NCI-H226 (cell line): ENCODE data around the gene CARMIL1.
A peak's percentile ranks its signal among the peaks of the same experiment; 100 is the strongest.

Source experiments
- DNase-seq: peaks from one replicate; pipeline ENCODE4 v3.0.0-alpha.2; 2015

Gene CARMIL1

DNA sequence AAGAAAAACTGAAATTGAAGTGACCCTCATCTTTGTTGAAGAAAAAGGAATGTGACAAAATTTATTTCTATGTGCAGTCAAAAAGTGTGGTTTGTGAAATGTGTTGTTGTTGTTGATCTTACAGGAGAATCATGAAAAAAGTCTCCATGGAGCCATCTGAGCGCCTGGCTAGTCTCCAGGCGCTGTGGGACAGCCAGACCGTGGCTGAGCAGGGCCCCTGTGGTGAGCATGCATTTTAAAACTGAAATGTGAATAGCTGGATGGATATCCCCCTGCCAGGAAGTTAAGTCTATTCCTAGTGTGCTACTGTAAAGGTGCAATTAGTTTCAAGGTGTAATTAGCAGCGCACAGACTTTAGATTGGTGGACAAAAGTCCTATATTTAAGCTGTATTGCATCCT, 170.6 kb downstream of the CARMIL1 start:
- DNase-seq = no peak

DNA sequence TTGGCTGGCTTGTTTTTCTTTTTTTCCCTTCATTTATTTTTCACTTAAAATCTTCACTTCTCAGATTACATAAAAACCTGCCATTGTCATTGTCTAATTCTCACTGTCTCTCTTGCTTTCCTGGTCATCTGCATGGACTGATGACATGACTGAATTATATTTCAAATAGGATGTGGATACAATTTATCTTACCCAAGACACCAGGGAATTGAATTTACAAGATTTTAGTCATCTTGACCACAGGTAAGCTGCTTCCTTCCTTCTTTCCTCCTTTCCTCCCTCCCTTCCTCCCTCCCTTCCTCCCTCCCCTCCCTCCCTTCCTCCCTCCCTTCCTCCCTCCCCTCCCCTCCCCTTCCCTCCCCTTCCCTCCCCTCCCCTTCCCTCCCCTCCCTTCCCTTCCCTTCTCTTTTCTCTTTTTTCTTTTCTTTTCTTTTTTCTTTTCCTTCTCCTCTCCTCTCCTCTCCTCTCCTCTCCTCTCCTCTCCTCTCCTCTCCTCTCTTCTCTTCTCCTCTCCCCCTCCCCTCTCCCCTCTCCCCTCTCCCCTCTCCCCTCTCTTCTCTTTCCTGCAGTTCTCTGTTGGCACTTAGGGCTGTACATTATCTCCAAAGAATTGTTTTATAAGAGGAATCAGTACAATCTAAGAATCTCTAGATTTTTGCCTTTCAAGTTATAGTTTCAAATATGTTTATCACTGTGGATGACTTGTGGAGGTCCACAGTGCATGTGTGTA, 171.5 kb downstream of the CARMIL1 start:
- DNase-seq = no peak

DNA sequence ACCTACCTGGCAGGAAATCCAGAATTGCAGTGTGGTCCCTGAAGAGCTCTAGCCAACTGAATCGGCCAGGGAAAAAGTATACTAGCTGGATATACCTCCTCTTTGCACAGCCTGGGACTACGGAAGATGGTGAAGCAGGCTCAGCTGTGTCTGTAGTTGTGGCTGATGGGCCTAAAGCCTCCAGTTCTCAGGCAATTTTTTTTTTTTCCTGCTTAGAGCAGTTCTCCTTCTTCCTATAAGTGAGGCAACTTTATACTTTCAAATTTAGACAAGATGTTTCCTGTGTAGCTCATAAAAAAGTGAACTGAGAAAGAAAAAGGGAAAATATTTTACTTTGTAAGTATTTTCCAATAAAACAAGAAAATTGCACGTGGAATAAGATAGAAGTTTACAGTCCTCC, 172.9 kb downstream of the CARMIL1 start:
- no peak for DNase-seq

DNA sequence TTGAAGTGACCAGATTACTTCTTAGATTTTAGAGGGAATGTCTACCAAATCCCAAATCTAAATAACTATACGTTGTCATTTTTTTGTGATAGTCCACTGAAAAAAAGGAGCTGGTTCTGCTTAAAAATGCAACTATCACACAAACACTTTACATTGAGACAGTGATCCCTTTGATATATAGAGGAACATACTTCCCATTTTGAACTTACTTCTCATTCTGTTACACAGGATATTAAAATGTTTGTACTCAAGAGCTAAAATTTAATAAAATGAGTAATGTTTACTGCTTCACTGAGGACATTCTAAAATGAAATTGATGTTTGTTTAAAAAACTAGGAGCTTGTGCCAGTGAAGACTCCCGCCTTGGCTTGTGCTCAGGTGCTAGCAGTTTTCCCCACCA, 174.1 kb downstream of the CARMIL1 start:
- no peak for DNase-seq

DNA sequence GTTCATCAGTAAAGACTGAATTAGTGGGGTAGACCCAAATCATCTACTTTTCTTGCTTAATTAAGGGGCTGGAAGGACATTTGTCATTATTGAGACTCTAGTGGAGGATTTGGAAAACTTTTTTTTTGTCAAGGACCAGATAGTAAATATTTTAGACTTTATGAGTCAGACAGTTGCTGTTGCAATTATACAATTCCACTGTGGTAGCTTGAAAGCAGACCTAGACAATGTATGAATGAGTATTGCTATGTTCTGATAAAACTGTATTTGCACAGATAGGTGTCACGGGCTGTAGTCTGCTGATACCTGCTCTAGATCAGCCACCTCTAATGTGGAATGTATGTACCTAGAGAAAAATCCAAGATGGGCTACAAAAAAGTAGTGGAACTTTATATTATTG, 175.0 kb downstream of the CARMIL1 start:
- DNase-seq = no peak

DNA sequence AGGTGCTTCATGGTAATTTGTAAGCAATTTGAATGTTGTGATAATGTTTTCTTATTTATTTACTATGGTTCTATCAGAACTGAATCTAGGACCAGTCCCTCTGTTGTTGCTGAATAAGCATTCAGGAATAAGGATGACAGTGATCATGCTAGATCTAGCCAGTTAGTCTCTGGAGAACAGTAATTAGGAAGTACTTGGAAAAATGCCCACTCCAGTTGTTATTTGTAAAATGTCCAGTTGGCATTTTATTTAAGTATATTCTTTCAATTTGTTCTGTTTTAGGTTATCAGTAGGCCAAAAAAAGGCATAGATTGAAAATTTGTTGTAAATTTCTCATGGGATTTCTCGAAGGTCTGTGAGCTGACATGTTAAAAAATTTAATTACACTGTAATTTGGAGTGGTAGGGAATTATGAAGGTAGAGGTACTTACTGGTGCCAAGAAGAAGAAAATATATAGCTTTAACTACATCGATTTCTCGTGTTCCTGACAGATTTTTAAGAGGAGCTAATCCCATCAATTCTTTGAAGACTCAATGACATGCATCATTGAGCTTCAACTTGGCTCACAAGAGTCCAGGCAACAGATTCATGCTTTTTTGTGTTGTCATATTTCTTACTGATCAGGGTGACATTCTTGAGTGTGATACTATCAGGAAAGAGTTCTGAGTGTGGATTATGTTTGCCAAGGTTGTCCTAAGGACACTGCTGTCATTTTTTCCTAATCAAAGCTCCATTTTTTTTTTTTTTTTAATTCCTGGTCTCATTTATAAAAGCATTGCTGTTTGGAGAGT, 177.3 kb downstream of the CARMIL1 start:
- DNase-seq = no peak

DNA sequence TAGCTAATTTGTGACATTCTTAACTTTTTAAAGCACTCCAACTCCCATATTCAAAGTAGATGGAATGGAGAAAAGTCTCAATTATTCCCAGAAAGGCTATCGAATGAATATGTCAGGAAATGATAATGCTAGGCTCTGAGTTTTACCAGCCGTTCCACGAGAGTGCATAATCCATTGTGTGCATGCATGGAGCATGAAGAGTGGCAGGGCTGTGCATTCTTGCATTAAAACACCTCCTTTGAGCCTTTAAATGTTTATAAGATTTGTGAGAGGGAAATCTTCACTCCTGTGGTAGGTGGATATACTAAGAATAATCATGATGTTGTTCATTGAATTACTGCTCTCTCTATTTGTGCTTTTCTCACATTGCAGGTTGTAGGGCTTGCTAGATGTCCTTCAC, 178.3 kb downstream of the CARMIL1 start:
- DNase-seq = no peak

DNA sequence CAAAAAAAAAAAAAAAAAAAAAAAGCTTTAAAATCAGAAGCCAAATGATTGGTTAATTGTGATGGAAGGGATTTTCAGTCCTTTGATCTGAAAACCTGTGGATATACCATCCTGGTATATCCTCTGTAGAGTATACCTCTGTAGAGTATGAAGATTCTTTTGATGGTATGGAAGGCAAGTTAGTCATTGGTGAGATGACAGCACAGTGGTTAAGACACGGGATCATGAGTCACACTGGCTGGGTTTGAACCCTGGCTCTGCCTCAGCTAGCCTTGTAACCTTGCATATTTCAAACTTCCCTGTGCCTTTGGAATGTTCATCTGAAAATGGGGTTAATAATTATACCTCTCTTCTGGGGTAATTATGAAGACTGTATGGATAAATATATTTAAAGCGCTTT, 179.3 kb downstream of the CARMIL1 start:
- peak; percentile 79 for DNase-seq

DNA sequence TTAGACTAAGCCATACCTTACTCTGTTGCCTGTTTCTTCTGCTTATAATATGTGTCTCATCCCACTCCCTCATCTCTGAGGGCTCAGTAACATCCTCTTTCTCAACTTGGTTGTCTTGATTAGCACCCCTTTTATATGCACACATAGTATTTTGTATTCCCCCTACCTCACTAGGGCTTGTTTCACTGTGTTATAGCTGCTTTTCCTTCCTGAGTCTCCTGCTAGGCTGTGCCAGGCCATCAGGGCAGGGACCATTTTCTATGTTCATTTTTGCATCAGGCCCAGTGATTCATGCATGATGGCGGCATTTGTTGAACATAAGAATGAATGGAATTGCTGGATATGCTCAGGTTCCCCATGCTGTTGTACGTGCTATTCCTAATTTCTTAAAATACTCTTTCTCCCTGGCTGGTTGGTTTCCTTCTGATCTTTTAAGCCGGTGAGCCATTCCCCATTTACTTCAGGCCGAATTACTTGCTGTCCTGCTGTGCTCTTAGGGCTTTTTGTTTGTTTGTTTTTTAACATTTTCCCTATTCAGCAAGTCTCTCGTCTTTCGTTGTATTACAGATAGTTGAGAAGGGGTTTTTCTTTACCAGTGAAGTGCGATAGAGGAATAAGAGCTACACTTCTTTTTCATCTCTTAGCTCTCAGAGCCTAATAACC, 183.2 kb downstream of the CARMIL1 start:
- DNase-seq = no peak

DNA sequence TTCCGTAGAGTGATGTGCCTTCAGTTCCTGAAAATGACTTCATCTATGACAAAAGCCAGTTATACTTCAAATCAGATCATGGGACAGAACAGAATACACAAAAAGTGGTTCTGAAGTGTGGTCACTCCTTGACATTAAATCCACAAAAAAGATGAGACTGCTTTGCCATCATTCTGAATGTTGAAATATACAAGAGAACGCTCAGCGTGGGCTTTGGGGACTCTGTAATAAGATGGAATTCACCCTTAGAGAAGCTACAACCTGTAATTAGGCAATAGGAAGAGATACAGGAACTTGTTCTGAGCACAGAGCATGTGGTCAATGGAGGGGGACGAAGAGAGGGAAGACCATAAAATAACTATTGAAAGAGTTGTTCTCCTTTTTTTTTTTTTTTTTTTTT, 184.3 kb downstream of the CARMIL1 start:
- no peak for DNase-seq

DNA sequence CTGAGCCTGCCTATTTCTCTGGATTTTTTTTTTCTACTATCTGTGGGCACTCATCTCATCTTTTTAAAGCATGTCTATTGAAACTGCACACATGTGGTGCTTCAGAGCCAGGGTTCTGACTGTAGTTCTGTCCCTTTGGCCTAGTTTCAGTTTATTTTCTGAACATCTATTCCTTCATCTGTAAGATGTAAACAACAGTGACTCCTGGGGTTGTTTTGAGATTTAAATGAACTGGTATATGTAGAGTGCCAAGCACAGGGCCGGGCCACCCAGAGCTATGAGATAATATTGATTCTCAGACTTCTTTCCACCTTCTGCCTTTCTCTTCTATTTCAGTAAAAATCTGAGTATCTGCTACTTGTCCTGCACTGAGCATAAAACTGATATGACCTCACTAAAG, 185.1 kb downstream of the CARMIL1 start:
- no peak for DNase-seq

DNA sequence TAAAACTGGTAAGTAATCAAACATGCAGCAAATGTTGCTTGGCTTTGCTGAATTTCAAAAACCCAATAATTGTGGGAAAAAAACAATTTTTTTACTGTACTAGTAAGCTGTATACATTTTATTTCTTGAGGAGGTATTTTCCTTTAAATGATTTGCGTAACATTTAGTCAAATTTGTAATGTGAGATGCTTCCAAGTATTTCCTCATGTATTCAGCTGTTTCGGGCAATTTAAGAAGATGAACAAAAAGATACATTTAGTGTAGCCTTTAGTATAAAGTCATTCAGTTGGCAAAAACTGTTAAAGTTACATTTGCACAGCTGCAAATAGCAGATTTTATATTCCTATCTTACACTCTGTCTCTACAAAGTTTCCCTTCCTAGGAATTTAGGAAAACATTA, 186.8 kb downstream of the CARMIL1 start:
- DNase-seq = no peak

DNA sequence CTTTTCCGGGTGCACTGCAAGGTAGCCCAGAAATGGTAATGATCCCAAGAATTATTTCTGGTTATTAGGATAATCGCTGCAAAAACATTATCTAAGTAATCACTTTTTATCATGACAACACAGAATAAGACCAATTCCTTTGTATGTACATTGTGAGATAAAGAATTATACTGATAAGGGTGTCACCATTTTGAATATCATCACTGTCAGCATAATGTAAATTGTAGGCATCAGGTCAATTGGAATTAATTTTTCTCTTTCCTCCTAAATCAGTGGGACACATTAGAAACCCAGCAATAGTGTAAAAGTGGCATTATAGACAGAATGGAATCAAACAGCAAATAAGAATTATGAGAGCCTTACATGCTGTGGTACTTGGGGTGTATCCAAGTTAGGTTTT, 189.7 kb downstream of the CARMIL1 start:
- DNase-seq = no peak

DNA sequence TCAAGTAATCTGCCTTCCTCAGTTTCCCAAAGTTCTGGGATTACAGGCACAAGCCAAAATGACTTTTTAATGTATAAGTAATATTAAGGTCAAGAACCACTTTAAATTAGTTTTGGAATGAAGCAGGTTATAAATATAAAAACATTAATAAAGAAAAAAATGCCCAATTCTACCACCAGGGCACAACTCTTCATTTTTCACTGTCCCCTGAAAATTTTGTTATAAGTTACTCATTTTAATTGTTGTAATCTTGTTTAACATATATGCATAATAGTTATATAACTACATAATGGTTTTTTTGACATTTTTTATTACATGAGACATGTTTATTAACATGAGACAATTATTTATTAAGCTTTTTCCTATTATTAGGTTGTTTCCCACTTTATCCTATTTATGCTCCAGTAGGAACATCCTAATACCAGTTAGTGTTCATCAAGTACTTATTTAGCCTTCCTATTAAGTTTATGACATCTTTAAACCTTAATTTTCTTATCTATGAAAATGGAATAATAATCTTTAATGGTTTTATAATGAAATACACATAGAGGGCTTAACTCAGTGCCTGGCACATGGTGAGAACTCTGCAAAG, 190.7 kb downstream of the CARMIL1 start:
- no peak for DNase-seq

DNA sequence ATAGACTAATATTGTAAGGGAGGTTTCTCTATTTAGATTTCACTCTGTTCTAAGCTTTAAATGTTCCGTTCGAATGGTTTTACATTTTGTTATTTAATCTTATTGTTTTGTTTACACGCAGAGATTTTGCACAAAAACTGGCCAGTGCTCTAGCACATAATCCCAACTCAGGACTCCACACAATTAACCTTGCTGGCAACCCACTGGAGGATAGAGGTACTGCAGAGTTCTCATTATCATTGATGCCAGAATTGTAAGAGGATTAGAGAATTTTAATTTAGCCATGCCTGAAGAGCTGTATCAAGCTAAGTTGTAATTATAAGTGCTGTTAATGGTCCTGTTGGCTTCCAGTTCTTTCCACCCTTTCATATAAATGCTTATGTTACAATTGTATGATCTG, 193.1 kb downstream of the CARMIL1 start:
- DNase-seq = no peak

DNA sequence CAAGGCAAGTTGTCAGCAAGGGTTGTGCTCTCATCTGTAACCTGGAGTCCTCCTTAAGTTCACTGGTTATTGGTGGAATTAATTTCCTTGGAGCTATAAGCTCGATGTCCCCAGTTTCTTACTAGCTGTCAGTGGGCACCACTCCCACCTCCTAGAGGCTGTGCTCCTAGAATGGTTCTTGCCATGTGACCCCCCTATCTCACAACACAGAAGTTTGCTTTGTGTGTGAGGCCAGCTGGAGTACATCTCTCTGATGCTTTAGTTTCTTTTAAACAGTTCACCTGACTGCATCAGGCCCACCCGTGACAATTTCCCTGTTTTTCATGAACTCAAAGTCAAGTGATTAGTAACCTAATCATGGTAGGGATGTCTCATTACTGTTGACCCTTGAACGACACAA, 193.7 kb downstream of the CARMIL1 start:
- DNase-seq = no peak

DNA sequence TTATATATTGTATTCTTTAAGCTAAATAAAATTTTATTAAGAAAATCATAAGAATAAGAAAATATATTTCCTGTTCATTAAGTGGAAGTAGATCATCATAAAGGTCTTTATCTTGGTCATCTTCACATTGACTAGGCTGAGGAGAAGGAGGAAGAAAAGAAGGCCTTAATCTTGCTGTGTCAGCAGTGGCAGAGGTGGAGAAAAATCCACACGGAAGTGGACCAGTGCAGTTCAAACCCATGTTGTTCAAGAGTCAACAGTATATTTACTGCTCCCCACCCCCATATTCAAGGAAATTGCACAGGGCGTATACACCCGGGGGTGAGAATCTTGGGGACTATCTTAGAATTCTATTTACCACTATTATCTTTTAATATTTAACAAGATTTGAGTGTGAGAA, 194.3 kb downstream of the CARMIL1 start:
- no peak for DNase-seq

DNA sequence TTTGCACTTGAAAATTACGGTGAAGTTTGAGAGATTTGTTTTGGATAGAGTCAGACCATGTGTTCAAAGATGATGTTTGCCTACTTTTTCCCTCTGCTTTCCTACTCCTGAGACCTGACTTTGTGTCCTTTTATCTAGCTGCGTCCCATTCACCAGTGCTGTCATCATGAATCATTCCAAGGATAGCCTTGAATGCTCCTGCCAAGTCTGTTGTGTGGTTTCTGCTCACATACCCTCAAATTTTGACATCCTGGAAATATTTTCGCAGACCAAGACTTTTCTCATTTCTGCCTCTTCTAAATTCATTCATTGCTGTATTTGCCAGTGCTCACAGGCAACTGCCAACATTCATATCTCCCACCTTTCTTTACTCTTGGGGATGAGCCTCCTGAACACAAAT, 197.0 kb downstream of the CARMIL1 start:
- DNase-seq = peak; percentile 52

DNA sequence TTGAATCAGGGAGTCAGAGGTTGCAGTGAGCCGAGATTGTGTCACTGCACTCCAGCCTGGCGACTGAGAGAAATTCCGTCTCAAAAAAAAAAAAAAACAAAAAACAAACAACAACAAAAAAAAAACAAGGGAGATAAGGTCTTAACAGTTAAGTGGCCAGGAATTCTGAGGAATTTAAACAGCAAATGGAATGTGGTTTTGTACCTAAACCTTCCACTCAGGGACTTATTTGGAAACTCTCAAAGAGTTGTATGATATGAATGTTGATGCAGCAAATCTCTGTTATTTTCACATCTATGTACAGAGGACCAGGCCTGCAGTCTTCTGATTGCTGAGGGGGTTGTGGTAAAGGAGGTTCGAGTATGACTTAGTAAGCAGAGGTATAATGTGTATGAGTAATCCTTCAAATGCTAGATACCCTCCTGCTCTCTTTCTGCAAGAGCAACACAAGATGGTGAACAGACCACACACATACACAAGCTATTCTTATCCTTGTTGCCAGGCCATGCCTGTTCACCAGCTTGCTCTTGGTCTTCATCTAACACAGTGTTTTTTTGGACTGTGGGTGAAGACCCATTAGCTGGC, 197.9 kb downstream of the CARMIL1 start:
- DNase-seq = peak; percentile 84

DNA sequence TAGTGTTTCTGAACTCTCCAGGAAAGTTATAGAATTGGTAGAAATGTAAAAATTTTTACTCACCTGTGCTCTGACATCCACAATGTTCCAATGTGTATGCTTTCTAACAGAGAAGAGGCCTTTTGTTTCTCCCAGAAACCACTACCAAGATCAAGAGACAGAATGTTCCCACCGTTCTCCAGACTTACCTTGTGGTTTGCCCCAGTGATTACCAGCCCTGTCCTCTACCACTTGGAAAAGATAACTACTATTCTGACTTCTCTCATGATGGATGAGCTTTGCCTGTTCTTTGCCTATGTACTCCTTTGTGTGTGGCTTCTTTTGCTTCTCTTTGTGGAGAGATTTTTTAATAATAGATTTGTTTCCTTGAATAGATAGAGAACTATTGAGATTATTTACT, 199.8 kb downstream of the CARMIL1 start:
- DNase-seq = no peak

DNA sequence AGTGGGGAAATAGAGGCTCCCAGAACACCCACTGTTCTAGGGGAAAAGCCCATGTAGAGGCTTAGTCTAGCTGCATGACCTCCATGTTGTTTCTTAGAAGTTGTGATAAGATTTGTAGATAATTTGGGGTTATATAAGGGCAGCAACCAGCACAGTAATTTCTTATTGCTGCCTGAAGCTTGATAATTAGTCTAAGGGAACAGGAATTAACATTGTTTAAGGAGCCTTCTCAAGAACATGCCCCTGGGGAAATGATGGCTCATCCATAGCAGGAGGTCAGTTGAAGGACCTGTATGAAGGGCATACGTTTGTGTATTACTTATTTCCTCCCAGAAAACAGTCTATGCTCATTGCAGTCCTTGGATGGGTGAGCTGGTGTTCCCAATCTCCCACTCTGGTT, 202.1 kb downstream of the CARMIL1 start:
- no peak for DNase-seq

DNA sequence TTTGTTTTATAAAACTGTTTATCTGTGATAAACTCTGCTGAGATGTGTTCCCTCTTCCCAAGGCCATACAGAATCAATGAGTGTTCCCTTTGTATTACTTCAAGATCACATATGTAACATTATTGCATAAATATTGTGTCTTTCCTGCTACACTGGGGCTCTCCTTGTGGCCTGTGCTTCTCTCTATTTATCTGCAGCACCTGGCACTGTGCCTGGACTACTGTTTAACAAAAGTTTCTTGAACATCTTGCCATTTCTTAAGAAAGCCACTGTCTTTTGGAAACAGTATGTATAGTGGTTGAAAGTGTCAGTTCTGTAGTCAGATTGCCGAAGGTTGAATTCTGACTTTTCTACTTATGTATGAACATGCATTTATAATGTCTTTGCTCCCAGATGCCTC, 203.8 kb downstream of the CARMIL1 start:
- DNase-seq = no peak

DNA sequence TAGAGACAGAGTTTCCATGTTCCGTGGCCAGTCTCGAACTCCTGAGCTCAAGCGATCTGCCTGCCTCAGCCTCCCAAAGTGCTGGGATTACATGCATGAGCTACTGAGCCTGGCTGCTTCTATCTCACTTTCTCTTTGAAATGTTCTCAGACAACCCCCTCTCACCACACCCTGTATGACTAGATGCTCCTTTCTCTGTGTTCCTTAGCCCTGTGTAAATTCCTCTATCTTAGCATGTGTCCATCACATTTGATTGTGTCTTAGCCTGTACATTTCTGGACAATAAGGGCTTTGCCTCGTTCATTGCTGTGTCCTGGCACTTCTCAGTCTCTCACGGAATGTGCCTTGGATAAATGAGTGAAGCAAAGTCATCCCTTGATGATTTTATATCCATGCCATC, 204.8 kb downstream of the CARMIL1 start:
- DNase-seq = no peak
